Fibroblast of mammary gland (primary cell): ENCODE data around the gene CIT.
"Not testable (repeated sequence)": the region's sequence is repeated elsewhere in the genome, so short reads cannot be mapped to it uniquely, and the experiment has no call there.

Experiments used
- DNase-seq: peaks from one replicate; pipeline ENCODE4 v3.0.0-alpha.2; 2010; ENCODE audit warnings: low read depth
- H3K4me3 ChIP-seq: 2 replicates; pipeline ENCODE4 v1.5.1; 2011; ENCODE audit warnings: low read depth, mild to moderate bottlenecking, low read length, moderate library complexity; ENCODE audit not compliant: control insufficient read depth
- CTCF ChIP-seq: conservative IDR thresholded peaks from 2 replicates; pipeline ENCODE4 v1.5.1; 2011; ENCODE audit warnings: low read depth, low read length, inconsistent platforms; ENCODE audit not compliant: control insufficient read depth, insufficient read depth

The CIT gene

GRCh38 chr12:119885549-119885948 is 8.4 kb upstream of the CIT start:
- H3K4me3 ChIP-seq: no peak overlapping the region
- no peak for DNase-seq
- TF ChIP-seq CTCF: no peak

- DNase-seq, H3K4me3 ChIP-seq: not testable (repeated sequence)
These were observed 6.7 kb upstream of the CIT start for GRCh38 chr12:119883791-119884190.

- DNase-seq: no peak
- no peak for TF ChIP-seq CTCF
- no peak overlapping the region for H3K4me3 ChIP-seq
These were observed 6.1 kb upstream of the CIT start for GRCh38 chr12:119883237-119883636.

GRCh38 chr12:119877639-119877948 is 474 bp upstream of the CIT start:
- no peak for DNase-seq
- TF ChIP-seq CTCF: no peak
- peak overlapping the region; percentile 93 for H3K4me3 ChIP-seq

GRCh38 chr12:119870457-119870856 is 6.7 kb downstream of the CIT start:
- peak; percentile 68 for DNase-seq

GRCh38 chr12:119869720-119870119 is 7.4 kb downstream of the CIT start:
- H3K4me3 ChIP-seq: no peak overlapping the region
- TF ChIP-seq CTCF: no peak
- DNase-seq: peak; percentile 97

More at GRCh38 chr12:119870457-119870856, 6.7 kb downstream of the CIT start:
- no peak for TF ChIP-seq CTCF
- no peak overlapping the region for H3K4me3 ChIP-seq

- TF ChIP-seq CTCF: no peak
- DNase-seq: peak; percentile 75
- no peak overlapping the region for H3K4me3 ChIP-seq
These were observed 8.1 kb downstream of the CIT start for GRCh38 chr12:119868992-119869391.
